ENCODE results near the gene TMPRSS2.

The TMPRSS2 gene

DNA sequence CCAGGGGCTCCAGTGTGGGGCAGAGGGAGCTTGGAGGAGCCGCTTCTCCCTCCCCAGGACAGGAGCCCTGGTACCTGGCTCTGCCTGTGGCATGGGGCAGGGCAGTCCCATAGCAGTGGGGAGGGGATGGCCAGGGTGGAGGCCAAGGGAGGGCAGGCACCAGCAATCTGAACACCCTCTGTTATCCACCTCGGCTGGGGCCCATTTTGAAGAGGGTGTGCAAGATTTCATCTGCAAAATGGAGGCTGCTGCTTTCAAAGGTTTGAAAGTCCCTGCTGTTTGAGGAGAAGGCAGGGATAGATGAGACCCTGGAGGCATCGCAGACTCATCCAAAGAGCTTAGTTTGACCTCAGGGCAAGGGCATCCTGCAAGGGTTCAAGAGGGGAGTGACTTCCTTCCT is 15.2 kb upstream of the TMPRSS2 start:
- DNase-seq (ENCODE audit: insufficient read length, low spot score) (no peak), FAIRE-seq (no peak)

DNA sequence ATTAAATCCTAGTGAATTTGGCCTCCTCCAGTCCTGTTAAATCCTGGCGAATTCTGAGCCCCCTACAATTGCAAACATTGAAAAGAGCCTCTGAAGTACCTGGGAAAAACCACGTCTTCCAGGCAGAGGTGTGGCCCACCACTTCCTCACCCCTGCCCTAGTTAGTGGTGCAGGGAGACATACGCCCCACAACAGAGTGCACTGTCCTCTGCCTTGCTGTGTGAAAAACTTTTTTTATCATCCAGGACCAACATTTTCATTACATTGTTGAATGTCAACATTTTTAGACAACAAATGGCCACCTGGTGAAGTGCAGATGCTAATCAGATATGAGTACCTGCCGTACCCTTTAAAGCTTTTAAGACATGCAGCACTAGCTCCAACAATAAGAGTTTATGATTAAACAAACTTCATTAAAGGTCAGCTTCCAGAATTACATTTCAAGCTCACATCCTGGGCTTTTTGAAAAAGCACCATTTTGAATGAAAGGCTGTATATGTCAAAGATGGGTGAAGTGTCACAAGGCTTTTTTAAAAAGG is 13.6 kb upstream of the TMPRSS2 start:
- TF ChIP-seq, protein P1, sequence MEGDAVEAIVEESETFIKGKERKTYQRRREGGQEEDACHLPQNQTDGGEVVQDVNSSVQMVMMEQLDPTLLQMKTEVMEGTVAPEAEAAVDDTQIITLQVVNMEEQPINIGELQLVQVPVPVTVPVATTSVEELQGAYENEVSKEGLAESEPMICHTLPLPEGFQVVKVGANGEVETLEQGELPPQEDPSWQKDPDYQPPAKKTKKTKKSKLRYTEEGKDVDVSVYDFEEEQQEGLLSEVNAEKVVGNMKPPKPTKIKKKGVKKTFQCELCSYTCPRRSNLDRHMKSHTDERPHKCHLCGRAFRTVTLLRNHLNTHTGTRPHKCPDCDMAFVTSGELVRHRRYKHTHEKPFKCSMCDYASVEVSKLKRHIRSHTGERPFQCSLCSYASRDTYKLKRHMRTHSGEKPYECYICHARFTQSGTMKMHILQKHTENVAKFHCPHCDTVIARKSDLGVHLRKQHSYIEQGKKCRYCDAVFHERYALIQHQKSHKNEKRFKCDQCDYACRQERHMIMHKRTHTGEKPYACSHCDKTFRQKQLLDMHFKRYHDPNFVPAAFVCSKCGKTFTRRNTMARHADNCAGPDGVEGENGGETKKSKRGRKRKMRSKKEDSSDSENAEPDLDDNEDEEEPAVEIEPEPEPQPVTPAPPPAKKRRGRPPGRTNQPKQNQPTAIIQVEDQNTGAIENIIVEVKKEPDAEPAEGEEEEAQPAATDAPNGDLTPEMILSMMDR (IDR thresholded peaks at IDR 0.05; ENCODE audit: insufficient read depth, missing control alignments) = no peak
- no peak for DNase-seq (ENCODE audit: insufficient read length, low spot score)
- FAIRE-seq = no peak

More for the DNA sequence above, 15.2 kb upstream of the TMPRSS2 start:
- TF ChIP-seq, protein P1 (IDR thresholded peaks at IDR 0.05; ENCODE audit: insufficient read depth, missing control alignments) = no peak

DNA sequence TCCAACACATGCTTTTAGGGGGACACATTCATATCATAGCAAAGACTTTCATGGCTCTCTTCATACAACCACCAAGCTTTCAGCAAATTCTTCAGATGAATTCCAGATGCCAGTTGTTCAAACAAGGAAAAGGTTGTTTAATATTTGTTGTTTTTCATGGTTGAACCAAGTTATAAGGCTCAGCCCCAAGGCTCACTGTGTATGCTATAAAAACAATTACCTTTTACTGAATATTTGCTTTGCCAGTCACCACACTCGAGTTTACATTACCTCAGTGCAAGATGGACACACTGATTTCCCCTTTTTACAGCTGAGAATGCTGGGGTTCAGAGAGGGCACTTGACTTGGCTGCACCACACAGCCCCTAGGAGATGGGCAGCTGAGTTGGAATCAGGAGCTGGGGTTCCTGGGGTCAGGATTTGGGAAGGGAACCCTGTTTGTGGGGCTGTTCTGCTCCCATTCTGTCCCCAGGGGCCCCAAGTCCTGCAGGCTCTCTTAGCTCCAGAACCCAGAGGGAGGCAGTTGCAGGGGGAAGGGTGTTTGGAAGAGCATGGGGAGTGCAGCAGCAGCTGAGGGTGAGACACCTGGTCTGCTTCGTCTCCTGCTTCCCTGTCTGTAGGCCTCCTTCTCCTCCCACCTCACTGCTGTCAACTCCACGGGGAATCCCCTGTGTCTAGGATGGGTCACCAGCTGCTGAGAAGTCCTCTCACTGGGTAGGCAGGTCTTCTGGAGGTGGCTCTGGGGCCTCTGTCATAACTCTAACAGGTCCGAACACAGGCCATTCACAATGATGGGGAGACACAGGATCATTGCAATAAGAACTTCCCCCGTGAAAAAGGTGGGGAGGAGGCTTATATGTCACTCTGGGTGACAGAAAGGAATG is 12.8 kb upstream of the TMPRSS2 start:
- TF ChIP-seq, protein P1 (IDR thresholded peaks at IDR 0.05; ENCODE audit: insufficient read depth, missing control alignments) = no peak
- DNase-seq (ENCODE audit: insufficient read length, low spot score) (no peak), FAIRE-seq (no peak)

DNA sequence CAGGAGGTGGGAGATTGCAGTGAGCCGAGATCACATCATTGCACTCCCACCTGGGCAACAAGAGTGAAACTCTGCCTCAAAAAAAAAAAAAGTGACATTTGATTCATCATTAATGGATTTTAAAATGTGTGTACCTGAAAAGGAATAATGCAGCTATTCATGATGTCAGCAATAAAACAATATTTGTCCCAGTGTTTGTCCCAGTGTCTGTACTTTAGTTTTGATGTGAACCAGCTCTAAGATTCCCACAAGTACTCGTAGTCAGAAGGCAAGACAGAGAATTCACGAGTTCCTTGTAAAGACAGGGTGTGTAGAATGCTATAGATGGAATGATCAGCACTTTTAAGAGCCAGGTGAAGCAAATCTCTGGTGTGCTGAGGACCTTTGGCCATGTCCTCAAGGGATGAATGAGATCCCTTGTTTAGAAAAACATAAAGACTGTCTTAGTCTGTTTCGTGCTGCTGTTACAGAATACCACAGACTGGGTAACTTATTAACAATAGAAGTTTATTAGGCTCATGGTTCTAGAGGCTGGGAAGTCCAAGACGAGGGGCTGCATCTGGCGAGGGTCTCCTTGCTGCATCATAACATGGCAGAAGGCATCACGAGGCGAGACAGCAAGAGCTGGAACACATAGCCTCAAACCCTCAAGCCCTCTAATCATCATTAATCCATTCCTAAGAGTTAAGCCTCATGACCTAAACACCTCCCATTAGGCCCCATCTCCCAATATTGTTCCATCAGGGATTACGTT is 12.0 kb upstream of the TMPRSS2 start:
- DNase-seq (ENCODE audit: insufficient read length, low spot score) = no peak
- no peak for FAIRE-seq
- TF ChIP-seq, protein P1 (IDR thresholded peaks at IDR 0.05; ENCODE audit: insufficient read depth, missing control alignments) = no peak

DNA sequence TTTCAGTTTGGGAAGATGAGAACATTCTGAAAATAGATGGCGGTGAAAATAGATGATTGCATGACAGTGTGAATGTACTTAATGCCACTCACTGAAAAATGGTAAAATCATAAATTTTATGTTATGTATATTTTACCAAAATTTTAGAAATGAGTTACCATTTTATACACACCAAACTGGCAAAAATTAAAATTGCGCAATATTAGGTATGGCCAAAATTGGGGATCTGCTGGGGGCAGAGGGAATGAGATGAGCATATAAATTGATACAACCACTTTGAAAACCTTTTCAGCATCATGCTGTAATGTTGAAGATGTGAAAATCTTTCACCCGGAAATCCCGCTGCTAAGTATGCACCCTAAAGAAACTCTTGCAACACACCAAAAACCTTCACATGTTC is 10.8 kb upstream of the TMPRSS2 start:
- DNase-seq (ENCODE audit: insufficient read length, low spot score) (no peak), FAIRE-seq (no peak)
- TF ChIP-seq, protein P1 (IDR thresholded peaks at IDR 0.05; ENCODE audit: insufficient read depth, missing control alignments) = no peak

DNA sequence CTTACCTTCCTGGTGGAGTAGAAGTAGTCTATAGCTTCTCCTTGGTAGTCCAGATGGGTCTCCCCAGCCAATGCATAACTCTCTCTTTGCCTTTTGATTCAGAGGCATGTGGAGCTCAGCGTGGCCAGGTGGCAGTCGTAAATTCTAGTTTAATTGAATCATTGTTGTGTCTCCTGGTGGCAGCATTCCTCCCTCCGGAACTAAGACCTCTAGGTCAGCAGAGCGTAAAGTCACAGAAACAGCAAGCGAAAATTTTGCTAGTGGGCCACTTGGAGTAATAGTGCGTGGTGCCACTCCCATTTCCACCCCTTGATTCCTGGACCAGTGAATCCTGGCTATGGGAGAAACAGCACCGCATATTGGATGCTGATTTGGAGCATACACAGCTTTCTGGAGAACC is 3.9 kb upstream of the TMPRSS2 start:
- FAIRE-seq = no peak
- no peak for DNase-seq (ENCODE audit: insufficient read length, low spot score)
- TF ChIP-seq, protein P1 (IDR thresholded peaks at IDR 0.05; ENCODE audit: insufficient read depth, missing control alignments) = no peak
